SIG-M5 (cell line): ENCODE data around the gene LRMDA.

Source experiments
- DNase-seq: peaks from one replicate; lab custom pipeline; 2025; lab: John Stamatoyannopoulos, UW

The LRMDA gene

DNA sequence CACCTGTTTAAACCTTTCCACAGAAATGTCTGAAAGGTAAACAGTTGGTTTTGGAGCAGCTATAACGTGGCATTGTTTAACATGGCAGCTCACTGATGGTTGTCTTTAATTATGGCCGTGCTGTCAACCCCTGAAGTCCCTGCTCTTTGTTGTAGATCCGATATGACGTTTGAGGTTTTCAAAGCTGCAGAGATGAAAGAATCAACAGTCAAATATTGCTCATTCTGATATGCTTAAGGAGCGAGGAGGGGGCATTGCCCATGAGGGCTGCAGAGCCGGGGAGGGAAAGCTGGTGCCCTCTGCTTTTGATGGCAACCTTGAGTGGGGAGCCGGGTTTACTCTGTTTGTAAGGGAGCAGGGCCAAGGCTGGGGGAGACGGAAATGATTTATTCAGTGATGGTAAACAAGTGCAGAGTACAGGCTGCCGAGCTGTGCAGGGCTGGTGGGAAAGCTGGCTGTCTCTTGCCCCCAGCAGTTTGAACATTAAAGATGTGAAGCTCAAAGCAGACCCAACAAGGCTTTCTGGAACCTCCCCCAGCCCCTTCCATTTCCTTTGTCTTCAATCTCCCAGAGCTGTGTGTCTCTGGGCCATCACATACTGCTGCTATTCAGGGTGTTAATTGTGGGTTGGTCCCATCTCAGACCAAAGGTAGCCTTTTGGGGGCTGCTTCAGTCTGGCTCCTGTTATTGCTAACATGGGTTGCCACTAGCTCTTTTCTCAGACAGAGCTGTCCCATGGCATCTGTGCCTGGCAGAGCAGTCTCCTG lies 345.5 kb downstream of the LRMDA start:
- no peak for DNase-seq

DNA sequence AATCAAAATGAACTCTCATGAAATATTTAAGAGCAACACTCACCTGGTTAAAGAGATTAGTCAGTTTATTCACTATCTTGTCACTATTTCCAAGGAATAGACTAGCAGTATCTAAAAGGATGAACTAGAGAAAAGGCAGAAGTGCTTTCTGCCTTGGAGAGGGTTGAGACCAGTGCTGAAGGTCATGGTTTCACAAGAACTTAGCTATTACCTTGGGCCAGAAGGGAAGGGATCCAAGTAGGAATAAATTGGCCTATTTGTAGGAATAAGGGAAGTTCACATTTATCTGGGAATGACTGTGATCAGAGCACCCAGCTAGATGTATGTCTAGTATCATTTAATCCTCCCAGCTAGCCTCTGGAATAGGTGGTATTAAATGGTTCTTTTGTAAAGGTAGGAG lies 347.2 kb downstream of the LRMDA start:
- no peak for DNase-seq

DNA sequence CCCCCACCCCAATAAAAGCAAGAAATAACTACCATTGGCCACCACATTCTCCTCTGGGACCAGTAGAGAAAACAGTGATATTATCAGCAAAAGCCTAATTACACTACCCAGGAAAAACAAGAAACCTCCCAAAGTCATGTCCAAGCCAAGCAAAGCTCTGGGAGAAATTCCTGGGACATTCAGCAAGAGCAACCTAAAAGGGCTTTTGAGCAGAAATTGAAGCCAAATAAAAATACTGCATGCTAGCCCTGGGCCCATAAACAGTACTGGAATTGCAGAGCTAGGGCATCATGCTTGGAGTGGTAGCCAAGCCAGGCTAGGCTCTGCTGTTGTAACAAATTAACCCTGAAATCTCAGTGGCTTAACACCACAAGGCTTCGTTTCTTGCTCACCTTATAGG lies 347.9 kb downstream of the LRMDA start:
- DNase-seq, result no peak

DNA sequence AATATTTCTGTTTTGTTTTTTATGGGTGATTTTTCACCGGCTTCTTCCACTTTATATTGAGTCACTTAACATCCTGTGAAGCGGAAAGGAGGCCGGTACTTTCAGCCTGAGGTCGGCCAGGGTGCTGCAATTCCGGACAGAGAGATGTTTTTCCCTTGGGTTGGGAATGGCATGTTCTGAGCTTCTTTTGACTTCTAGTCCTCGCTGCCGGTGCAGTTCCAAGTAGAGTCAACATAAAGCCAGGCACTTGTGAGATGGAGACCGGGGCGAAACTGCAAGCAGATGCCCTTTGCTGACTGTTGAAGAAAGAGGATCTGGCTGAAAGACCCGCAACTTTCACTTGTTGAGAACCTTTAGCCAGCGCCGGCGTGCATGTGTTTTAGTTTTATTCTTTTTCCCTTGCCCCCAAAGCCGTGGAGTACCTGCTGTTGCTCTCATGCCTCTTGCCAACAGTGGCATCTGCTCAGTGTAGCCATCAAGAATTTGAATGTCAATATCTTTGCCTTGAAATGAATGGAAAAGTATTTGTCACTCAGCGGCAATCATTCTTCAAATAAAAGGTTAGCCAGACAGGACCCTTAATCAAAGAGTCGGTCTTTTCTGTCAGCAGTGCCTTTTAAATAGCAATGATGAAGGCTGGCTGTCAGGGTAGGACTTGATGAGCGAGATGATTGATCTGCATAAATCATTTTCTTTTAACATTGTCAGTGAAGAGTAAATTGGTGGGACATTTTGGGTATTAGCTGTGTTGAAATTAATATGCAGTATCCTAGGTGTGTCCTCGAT lies 351.2 kb downstream of the LRMDA start:
- no peak for DNase-seq

DNA sequence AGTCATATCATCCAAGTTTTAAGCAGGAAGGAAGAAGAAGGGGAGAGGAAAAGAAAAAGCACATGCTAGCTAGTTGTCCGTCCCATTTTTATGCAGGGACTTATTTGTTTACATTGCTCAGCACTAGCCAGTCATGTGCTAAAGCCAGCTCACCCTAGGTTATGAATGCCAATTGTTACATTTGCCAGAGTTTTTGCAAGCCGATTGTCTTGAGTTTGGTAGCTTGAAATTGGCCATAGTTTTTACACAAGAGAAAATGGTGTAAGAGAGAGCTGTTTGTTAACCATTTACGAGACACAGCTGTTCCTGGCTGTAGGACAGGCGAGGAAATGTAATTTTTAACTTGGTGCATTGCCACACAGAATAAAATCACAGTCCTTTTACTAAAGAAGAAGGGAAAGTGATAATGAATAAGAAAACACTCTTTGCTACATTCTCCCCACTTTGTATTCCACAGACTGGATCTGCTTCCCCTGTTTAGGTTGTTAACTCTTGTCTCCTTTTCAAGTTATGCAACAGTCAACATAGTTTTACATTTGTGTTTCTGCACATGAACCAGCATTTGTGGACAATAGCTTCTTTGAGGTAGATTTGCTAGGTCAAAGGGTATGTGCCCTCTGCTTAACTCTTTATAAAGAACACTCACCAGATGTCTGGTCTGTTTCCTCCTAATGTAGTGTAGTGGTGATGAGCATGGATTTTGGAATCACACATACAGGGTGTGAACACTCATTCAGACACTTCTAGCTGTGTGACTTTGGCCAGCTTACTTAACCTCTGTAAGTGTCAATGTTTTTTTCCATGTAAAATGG lies 357.2 kb downstream of the LRMDA start:
- no peak for DNase-seq

DNA sequence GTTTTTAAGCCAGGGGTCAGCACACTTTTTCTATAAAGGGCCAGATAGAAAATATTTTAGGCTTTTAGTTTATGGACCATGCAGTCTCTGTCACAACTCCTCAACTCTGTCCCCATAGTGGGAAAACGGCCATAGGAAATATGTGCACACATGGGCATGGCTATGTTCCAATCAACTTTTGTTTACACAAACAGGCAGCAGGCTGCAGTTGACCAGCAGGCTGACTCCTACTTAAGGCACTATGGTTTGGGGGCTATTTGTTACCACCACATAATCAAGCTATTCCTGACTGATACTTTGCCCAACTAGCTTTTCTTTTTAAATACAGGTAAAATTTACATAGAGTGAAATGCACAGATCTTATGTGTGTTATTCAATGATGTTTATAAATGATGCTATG lies 362.4 kb downstream of the LRMDA start:
- DNase-seq, result no peak

DNA sequence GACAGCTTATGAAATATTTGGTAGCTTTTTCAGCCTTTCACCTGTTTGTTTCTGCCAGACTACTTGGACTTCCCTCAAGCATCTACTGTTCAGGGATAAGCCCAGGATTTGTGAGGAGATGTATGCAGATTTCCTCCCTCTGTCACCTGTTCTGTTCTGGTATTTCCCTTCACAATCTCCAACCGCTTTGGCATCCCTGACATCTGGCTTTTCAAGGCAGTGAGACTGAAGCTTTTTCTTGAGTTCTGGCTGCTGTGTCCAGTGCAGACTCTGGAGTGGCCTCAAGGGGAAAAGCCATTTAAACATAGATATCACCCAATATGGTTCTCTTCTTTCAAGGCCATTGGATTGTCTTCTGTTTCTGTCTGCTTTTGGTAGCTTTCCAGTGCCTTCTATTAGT lies 369.7 kb downstream of the LRMDA start:
- DNase-seq, result no peak

DNA sequence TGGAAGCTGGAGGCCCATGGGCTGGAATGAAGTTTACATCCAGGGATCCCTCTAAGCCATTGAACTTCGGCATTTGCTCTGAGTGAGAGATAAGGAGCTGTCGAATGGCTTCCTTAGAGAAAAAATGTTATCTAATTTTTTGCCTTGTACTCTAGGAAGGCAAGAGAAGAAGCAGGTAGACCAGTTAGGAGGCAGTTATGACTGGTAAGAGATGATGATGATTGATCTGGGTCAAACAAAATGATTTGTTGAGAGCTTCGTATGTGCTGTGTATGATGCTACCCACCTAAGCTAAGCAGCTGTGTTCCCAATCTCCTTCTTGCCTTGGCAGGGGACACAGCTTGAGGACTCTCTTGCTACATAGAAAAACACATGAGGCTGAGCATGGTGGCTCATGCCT lies 370.2 kb downstream of the LRMDA start:
- DNase-seq, result no peak

DNA sequence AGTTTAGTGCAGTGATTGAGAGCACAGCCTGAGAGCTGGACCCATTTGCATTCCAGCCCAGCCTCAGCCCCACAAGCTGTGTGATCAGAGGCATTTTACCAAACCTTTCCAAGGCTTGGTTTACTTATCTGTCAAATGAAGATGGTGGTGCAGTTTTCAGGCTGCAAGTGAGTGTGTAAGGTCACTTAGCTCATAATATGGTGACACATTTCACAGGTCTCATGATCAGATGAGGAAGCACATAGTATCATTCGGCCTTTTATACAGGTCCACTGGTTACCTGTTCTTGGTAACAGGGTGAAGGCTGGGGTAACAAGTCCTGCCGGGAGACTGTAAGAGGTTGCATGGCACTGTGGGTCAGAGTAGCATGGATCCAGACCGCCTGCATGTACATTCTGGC lies 371.7 kb downstream of the LRMDA start:
- DNase-seq, result no peak

DNA sequence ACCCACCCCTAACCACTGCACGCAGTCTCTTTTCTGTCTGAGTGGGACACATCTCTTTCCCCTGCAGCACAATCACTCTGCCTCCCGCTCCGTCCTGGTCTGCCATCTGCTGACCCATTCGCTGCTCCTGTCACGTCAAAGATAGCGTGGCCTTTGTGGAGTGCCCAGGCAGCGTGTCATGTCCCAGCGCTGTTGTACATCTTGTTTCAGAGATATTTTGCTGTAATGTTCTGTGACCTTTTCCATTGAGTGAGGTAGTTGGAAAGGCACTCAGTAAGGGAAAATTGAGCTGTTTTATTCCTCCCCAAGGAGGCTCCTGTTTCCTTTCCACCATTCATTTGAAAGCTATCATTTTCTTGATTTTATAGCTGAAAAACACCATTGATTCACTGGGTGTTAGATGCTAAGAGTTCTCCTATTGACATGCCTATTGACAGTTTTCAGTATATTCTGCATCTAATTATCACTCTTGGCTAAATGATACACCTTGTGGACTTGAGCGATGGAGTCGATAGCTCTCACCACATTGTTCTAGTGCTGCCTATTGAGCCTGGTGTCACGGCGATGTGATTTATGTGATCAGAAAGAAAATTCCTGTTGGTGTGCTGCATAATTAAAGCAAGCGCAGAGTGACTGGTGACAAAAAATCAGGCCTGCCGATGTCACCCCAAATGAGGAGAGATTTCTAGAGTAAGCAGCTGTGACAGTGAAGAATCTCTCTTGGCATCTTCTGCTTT lies 372.6 kb downstream of the LRMDA start:
- no peak for DNase-seq

DNA sequence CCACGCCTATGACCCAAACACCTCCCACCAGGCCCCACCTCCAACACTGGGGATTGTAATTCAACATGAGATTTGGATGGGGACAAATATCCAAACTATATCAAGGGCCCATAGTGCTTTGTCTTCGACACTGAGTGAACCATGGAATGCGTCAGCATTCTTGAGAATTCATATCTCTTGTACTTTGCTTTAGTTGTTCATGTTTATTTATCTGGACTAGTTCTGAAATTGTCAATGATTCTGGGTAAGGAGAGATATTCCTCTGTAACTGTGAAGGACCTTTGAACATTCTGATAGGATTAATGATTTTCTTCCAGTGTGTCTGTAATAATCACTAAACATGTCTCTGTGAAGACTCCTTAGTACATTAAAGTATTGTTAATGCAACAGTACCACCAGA lies 374.8 kb downstream of the LRMDA start:
- DNase-seq, result no peak

DNA sequence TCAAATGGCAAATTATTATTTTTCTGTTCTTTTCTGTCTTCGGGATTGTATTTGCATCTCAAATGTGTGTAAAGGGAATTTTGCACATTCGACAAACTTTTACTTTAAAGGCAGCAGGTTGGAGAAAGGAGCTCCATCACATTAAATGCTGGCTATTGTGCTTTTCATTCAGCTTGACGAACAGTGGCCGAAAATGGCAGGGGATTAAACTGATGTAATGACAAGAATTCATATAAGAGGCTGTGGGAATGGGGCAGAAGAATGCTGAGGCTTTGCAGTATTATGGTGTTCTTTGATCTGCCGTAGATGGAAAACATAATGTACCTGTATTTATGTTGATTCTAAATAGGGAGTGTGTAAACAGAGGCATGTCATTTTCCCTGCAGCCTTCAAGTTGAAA lies 376.0 kb downstream of the LRMDA start:
- DNase-seq, result no peak

DNA sequence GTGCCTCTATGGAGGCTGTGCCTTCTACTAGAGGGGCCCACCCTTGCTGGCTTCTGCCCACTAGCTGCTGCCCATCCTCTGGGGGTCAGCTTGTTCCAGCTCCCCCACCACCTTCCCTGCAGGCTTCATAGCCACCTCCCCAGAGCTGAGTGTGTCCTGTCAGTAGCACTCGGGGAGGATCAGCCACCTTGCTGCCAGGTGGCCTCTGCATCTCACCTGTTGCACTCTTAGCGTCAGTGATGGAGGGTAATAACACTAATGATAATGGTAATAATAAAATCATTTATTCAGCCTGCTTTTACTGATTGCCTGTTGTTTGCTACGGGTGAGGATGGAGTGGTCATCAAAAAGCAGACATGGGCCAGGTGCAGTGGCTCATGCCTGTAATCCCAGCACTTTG lies 377.6 kb downstream of the LRMDA start:
- no peak for DNase-seq

DNA sequence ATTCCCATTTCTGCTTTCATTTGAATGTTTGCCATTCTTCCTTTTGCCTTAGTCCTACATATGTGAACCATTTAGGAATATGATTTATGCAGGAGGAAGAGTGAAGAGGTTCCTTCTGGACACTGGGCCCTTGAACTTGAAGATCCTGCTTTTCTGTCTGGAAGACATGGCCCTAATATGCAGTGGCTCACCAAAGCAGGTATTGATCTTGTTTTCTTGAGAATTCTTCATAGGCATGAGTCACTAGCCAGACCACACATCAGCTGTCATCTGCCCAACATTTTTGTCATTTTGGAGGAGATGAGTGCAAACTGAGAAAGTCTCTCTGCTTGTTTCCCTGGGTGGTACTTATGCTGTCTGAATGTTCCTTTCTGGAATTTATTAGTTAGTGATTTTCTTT lies 382.6 kb downstream of the LRMDA start:
- DNase-seq, result no peak

DNA sequence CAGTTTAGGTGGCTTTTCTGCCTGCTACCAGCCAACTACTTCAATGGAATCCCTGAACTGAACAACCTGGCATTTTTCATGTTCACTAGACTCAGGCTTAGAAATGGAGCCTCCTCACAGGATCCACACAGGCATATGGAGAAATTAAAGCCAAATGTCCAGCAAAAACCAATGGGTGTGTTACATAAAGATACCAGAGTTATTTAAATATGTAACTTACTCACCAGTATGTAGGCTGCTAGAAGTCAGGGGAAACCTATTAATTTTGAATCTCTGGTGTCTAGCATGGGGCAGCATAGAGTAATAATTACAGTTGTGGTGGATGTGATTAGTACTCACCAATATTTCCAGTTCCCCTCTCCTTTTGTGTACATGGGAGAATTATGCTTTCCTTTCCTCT lies 383.6 kb downstream of the LRMDA start:
- no peak for DNase-seq

DNA sequence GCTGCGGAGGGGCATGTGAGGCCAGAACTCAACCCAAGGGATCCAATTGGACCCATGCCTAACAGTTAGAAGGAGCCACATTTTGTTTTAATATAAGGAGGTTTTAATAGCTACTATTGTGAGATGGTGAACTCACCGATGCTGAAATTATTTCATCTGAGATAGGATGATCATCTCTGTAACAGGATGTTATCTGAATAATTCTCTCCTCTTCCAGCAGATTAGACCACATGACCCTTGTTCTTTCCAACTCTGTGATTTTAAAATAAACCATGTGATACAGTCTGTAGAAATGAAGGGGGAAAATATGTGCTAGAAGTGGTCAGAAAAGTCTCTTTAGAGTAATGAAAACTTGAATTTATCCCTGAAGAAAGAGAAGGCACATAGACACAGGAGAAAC lies 385.8 kb downstream of the LRMDA start:
- DNase-seq, result no peak

DNA sequence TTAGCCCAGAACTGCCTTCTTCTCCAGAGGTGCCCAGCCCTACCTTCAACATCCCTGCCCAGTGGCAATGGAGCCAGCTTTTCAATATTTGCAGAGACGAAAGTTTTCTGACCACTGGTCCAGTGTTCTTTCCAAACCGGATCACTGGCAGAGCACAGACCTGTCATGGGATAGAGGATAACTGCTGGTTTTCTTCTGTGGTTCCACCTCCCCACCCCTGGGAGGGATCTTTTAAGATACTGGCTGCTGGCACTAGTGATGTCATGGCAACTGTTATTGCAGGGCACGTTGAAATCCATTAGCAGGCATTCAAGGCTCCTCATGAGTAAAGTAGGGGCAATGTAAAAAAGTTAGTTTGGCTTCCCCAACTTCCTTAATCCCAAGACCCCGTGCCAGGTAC lies 387.1 kb downstream of the LRMDA start:
- no peak for DNase-seq

DNA sequence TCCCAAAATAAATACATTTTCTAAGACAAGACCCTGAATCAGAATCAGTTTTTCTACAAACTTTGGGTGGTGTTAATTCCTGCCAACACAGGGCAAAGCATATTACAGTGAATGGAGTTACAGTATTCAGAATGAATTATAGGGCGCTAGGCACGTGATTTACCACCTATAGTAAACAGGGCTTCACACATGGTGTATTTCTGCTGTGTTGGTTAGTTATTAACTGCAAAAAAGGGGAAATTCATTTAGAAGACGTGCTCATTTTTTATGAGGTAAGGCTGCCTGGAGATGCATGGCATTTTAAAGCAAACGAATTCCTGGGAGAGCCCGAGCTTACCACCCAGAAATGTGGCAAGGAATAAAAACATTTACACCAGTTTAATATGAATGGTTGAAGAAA lies 393.8 kb downstream of the LRMDA start:
- DNase-seq, result no peak

DNA sequence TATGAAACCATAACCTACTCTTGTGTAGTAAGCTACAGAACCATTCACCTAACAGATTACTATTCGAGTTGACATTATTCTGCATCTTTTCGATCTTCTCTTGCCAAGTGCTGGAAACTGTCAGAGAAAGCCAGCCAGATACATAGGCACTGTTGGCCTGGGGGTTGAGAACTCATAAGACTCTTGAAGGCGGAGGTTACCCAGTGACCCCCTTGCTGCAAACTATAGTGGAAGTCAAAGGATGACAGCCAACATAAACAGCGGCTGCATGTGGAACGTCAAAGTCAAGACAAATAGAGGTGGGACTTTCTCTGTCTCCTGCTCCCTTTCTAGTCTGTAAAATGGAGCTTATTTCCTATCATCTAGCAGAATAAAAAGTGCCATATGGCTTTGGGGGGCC lies 394.2 kb downstream of the LRMDA start:
- DNase-seq, result no peak

DNA sequence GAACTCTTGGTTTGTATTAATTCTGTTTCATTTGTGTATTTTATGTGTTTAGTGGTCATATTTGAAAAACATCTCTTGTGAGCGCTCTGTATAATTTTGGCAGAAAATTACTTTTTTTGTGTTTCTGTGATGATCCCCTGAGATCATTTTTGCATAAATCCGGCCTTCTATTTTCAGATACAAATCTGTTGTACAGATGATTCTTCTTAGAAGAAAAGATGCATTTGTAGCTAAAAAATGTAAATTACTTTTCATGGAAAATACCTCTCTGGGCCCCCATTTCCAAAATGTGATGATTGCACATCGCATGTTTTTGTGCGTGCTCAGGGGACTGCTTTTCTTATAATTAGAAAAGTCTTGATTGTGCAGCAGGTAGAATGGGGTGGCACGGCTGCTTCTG lies 395.4 kb downstream of the LRMDA start:
- no peak for DNase-seq

DNA sequence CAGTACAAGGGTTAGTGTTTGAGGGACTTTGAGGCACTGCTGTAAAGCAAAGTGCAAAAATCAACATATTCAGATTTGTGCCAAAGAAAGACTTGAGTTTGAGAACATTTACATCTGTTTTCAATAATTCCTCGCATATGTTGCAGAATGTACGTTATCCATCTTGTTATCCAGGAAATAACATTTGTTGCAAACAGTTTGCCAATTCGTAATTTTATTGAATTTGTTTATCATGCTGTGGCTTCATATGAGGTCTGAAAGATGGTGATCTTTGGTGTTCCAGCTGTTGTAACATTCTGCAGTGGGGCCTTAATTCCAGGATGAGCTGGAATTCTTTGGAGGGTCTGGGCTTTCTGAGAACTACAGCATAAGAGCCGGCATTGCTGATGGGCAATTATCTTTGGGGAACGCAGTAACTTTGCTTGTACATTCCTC lies 396.2 kb downstream of the LRMDA start:
- no peak for DNase-seq

DNA sequence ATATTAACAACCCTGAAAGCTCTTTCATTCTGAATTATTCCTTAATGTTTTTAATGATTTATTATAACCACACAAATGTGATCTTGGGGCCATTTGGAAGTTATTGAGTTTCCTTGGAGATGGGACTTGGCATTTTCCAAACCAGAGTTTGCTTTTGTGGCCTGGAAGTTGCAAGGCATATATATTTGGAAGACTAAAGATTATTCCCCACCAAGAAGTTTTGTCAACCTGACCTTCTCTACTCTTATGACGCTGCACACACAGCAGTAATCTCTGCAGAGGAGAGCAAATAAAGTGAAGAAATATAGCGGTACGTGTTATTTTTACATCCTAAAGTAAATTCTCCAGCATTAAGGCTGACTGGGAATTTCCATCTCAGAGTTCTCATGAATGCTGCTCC lies 397.0 kb downstream of the LRMDA start:
- no peak for DNase-seq
